Activated CD8-positive, alpha-beta memory T cell treated with anti-CD3 and anti-CD28 coated beads, Interleukin-2, amount 50 U/mL, for 48 hours (primary cell): ENCODE data around the gene PPFIA3.
A peak's percentile ranks its signal among the peaks of the same experiment; 100 is the strongest.
"Not testable (repeated sequence)": the region's sequence is repeated elsewhere in the genome, so short reads cannot be mapped to it uniquely, and the experiment has no call there.

Source experiments
- DNase-seq: peaks from one replicate; pipeline ENCODE4 v3.0.0-alpha.2; 2020

The PPFIA3 gene

DNA sequence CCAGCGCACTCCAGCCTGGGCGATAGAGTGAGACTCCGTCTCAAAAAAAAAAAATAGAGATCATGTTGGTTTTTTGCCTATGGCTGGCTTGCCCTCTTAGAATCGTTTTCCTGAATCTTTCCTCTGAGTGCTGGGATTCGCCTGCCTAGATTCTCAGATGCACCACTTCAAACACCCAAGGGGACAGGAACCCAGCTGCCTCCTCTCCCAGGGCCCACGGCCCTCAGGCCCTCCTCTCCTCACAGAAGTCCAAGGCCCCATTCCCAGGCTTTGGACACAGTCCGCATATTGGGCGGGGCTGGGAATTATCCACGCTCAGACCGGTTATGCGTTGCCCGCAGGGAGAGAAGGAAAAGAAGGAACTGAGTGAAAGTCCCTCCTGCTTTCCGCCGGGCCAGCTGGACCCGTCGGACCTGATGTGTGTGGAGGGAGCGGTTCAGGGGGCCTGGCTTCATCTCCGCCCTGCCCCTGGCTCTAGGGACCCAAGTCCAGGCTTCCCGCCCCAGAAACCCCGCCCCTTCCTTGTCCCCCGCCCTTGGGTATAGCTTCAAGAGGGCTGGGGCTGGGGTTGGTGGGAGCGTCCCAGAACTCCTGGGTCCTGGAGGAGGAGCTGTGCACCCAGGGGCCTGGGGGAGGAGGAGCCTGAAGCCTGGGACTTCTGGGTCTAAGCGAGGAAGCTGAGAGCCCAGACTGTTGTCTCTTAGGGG, 5.8 kb downstream of the PPFIA3 start:
- no peak for DNase-seq

DNA sequence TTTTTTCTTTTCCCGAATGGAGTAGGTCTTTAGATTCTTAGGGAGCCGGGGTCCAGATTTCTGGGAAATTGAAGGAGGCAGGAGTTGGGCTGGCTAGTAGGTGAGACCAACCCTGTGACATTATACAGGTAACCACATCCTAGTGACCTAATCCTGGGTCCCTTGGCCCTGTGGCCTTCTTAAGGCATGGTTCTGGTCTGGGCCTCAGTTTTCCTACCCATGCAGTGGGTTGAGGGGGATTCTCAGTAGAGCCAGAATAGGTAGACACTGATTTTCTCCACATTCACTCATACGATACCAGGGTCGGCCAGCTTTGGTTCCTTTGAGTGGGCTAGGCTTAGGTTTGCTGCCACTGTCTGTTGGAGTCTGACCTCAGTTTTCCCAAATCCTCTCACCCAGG, 7.2 kb downstream of the PPFIA3 start:
- DNase-seq = no peak

DNA sequence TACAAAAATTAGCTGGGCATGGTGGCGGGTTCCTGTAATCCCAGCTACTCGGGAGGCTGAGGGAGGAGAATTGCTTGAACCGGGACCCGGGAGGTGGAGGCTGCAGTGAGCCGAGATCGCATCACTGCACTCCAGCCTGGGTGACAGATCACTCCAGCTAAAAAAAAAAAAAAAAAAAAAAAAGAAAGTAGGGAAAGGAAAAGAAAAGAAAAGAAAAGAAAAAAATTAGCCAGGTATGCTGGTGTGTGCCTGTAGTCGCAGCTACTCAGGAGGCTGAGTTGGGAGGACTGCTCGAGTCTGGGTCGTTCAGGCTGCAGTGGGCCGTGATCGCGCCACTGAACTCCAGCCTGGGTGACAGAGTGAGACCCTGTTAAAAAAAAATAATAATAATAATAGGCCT, 7.9 kb downstream of the PPFIA3 start:
- DNase-seq = not testable (repeated sequence)

DNA sequence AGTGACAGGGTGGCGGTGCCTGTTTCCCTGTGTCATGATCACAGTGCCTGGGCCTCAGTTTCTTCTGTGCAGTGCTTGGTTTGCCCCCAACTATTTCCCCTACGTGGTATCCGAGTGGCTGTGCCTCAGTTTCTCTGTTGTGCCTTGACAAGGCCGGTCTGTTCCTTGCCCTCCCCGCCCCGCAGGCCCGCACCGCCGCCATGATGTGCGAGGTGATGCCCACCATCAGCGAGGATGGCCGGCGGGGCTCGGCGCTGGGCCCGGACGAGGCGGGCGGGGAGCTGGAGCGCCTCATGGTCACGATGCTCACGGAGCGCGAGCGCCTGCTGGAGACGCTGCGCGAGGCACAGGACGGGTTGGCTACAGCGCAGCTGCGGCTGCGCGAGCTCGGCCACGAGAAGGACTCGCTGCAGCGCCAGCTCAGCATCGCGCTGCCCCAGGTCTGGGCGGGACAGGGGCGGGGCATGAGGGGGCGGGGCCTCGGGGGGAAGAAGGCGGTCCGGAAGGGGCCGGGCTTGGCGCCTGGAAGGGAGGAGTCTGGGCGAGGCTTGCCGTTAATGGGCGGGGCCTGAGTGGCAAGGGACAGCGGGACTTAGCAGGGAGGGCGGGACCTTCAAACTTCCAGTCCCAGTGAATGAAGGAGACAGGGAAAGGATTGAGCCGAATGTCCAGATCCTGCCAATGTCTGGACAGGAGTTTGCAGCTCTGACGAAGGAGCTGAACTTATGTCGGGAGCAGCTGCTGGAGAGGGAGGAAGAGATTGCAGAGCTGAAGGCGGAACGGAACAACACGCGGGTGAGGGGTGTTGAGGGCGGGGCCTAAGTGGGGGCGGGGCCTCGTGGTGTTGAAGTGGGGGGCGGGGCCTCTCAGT, 8.6 kb downstream of the PPFIA3 start:
- peak; percentile 95 for DNase-seq

DNA sequence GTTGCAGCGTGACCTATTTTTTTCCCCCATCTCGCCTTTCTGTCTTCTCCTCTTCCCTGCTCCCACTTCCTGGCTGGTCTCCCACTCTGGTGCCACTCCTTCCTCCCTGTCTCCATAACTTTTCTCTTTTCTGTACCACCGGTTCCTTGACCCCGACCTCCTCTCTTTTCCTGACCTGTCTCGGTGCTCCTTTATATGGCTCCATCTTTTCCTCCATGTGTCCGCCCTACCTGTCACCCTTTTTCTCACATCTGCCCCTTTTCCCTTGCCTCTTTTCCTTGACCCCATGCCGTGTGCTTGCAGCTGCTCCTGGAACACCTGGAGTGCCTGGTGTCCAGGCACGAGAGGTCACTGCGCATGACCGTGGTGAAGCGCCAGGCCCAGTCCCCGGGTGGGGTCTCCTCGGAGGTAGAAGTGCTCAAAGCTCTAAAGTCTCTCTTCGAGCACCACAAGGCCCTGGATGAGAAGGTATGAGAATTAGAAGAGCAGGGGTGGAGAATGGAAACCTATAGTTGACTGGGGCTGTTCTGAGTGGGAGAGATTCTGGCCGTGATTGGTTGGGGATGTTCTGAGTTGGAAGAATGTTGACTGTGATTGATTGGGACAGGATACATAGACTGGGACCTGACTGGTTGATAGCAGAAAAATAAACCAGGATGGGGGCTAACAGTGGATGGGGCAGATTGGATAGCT, 9.3 kb downstream of the PPFIA3 start:
- DNase-seq = no peak

DNA sequence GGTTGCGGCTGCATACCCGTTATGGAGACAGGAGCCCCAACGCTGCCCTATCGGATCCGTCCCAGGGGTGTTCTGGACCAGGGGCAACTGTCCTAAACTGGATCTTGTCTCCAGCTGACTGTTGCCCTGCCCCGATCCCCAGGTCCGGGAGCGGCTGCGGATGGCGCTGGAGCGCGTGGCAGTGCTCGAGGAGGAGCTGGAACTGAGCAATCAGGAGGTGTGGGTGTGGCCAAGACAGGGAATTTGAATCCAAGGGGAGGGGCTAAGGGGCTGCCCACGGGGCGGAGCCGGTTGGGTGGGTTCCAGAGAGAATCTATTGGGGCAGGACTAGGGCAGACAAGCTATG, 9.9 kb downstream of the PPFIA3 start:
- DNase-seq = no peak

DNA sequence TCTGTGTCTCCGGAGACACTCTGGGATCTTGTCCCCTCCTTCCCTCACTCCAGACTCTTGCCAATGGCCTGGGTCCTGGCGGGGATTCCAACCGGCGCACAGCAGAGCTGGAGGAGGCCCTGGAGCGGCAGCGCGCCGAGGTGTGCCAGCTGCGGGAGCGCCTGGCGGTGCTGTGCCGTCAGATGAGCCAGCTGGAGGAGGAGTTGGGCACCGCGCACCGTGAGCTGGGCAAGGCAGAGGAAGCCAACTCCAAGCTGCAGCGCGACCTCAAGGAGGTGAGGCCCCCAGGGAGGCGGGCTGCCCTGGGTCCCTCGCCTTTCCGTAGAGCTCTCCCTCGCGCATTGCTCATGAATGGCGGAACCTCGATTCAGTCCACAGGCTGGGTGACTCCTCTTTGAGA, 11.0 kb downstream of the PPFIA3 start:
- DNase-seq = no peak

DNA sequence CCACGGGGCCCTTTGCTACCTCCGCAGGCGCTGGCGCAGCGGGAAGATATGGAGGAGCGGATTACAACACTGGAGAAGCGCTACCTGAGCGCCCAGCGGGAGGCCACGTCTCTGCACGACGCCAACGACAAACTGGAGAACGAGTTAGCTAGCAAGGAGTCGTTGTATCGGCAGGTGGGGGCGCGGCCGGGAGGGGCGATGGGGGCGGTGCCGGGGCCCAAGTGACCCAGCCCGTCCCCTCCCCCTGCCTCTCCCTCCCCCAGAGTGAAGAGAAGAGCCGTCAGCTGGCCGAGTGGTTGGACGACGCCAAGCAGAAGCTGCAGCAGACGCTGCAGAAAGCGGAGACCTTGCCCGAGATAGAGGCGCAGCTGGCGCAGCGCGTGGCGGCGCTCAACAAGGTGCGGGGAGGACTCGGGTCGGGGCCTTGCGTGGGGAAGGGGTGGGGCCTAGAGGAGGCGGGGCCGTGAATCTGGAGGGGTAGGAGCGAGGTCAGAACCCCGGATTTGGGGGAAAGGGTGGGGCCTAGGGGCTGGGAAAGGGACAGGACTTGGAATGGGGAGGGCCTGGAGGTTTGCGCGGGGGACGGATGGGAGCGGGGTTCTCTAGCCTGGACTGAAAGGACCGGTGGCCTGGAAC, 13.7 kb downstream of the PPFIA3 start:
- no peak for DNase-seq

DNA sequence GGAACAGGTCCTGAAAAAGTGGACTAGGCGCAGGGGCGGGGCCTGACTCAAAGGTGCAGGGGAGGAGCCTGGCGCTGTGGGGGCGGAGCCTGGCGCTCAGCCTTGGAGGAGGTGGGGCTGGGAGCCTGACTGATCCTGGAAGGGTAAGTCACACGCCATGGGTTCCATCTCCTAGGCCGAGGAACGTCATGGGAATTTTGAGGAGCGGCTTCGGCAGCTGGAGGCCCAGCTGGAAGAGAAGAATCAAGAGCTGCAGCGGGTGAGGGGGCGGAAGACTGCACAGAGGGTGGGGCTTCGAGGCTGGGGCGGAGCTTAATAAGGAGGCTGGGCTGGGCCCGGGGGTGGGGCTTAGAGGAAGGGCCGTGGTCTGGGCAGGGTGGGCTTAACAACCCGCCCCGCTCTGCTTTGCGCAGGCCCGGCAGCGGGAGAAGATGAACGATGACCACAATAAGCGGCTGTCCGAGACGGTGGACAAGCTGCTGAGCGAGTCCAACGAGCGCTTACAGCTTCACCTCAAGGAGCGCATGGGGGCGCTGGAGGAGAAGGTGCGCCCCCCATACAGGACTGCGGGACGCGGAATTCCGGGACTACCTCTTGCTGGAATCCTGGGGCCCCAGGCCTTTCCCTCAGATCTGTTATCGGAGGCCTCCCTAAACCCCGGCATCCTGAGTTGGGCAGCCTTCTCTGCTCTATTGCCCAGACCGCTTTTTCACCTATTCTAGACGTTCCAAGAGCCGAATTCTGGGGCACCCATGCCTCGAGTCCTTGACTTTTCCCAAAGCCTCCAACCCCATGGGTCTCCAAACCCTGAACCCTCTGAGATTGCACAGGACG, 14.5 kb downstream of the PPFIA3 start:
- DNase-seq = peak; percentile 79

DNA sequence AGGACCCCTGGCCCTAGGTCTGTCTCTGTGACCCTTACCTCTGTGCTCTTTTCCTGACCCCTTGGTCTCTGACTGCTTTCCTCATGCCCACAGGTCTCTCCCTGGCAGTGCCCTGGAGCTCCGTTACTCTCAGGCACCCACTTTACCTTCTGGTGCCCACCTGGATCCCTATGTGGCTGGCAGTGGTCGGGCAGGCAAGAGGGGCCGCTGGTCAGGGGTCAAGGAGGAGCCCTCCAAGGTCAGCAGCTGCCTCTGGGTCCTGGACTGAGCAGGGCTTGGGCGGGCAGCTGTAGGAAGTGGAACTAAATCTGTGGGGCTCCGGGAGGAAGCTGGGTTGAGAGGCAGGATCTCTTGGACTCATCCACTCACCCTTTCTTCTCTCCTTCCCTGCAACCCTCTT, 16.3 kb downstream of the PPFIA3 start:
- DNase-seq = no peak

DNA sequence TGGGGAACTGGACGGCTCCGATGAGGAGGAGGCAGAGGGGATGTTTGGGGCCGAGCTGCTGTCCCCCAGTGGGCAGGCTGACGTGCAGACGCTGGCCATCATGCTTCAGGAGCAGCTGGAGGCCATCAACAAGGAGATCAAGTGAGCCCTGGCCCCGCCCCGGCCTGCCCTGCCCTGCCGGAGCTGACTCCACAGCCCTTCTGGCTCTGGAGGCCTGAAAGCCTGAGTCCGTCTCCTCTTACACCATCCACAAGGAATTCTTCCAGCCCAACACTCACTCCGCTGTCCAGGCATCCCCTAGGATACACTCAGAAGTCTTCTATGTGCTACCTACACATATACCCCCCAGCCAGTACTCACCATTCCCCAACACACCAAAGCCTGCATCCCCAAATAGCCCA, 17.4 kb downstream of the PPFIA3 start:
- no peak for DNase-seq

DNA sequence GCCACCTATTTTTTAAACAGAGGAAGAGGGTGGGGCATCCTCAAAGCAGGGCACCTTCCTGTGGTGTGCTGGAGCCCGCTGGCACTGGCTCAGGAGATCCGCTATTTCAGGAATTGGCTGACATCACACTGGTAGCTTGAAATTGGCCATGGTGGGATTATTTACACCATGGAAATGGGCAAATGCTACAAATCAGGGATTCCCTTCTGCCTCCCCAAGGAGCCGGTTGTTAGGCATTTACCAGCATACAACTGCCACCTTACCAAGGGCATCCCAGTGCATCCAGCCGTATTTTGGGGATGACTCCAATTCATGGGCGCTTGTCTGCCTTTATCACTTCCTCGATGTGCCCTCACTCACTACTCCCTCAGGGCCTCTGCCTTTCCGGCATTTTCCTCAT, 21.6 kb downstream of the PPFIA3 start:
- no peak for DNase-seq

DNA sequence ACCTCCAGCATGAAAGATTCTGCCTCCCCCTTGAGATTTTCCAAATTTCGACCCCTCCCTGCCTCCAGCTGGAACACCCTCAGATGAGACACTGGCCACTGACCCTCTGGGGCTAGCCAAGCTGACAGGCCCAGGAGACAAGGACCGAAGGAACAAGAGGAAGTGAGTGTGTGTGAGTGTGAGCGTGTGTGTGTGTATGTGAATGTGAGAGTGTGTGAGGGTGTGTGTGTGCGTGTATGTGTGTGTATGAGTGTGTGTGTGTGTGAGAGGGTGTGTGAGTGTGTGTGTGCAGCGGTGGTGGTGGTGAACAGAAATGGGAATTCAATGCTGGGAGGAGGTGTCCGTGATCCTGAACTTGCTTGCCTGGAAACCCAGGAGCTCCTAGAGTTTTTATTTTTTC, 22.0 kb downstream of the PPFIA3 start:
- DNase-seq = no peak

DNA sequence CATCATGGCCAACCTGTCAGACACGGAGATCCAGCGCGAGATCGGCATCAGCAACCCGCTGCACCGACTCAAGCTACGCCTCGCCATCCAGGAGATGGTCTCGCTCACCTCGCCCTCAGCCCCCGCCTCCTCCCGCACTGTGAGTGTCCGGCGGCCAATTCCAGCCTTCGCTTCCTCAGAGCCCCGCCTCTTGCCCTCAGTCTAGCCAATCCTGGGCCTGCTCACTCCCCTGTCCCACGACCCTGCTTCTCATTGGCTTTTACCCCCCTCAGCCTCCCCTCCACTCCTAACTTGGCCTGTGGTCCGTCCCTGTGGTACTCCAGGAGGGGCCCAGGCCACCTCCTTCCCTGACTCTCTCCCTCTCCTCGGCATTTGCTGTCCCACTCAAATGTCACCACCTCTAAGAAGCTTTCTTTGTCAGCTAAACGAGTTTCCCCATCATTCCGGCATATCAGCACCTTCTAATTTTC, 23.6 kb downstream of the PPFIA3 start:
- DNase-seq = peak; percentile 85

DNA sequence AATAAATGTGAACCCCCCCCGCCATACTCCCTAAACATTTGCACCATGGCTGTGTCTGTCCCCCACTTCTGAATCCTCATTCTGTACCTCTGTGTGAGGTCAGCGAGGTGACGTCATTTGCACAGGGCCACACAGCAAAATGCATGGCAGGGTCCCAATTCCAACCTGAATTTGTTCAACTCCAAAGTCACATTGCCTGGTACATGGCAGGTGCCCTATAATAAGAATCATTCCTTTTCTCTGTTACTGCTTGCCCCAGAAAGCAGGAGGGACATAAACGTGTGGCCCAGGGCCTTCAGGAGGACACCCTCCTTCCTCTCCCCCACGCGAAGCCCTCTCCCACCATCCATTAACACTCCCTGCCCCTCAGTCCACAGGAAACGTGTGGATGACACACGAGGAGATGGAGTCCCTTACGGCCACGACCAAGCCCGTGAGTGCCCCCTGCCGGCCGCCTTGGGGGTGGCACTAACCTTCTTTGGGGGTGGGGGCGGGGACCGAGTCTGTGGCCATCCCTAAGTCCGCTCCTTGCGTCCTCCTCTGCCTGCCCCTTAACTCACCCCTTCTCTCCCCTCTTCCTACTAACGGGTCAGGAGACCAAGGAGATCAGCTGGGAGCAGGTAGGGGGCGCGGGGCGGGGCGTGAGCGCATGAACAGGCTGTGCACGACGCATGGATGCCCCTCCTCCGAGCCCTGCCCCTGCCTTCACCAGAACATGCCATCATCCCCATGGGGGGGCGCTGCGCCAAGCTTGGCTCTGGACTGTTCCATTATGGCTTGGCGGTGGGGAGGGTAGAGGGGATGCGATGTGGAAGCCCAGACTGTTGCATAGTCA, 26.4 kb downstream of the PPFIA3 start:
- DNase-seq = peak; percentile 97

DNA sequence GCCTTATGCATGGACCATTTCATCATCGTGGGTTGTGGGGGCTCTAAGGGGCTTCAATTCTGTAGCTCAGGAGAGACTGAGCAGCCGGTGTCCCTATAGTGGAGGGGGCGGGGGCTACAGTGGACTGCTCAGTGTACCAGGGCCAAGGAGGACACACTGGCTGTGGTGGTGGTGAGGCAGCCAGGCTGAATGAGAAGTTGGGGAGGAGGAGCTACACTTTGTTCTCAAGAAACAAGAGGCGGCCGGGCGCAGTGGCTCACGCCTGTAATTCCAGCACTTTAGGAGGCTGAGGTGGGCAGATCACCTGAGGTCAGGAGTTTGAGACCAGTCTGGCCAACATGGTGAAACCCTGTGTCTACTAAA, 27.0 kb downstream of the PPFIA3 start:
- DNase-seq = not testable (repeated sequence)

DNA sequence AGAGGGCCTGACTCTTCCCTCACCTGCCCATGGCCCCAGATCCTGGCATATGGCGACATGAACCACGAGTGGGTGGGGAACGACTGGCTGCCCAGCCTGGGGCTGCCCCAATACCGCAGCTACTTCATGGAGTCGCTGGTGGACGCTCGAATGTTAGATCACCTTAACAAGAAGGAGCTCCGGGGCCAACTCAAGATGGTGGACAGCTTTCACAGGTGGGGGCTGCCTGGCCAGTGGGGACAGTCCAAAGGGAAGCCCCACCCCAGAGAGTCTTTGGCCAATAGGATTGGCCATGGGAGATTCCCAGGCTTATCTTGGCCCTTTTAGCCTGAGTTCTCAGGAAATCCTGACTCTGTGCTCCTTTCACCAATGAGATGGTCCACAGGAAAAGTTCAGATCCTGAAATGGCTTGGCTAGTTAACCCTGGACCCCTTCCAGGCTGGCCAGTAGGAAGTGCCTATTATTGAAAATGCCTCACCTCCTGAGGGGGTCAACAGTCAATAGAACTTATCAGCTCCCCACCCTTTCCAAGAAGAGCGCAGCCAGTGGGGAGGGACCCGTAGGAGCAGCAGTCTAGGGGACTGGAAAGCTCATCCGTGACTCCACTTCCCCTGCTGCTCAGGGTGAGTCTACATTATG, 28.8 kb downstream of the PPFIA3 start:
- DNase-seq = no peak

DNA sequence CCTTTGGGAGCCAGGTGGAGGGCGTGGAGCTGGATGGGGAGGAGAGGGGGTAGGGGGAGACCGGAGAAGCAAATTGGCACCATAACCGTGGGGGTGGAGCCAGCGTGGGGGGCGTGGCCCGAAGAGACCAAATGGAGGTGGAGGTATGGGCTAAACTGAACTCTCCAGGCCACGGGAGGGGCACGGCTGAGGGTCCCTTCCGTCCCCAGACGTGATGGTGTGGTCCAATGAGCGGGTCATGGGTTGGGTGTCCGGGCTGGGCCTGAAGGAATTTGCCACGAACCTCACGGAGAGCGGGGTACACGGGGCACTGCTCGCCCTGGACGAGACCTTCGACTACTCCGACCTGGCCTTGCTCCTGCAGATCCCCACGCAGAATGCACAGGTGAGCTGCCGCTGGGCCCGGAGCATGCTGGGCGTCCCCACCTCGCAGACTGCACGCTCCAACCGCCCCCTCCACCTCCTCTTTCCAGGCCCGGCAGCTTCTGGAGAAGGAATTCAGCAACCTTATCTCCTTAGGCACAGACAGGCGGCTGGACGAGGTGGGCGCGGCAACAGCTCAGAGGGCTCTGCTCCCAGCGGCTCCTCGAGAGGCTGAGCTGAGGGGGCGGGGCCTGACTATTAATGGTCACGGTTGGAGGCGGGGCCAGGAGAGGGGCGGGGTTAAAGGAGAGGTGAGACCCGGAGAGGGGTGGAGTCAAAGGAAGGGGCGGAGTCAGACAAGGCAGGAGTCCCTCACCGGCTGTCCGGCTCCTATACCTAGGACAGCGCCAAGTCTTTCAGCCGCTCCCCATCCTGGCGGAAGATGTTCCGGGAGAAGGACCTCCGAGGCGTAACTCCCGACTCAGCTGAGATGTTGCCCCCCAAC, 29.7 kb downstream of the PPFIA3 start:
- DNase-seq = peak; percentile 90

DNA sequence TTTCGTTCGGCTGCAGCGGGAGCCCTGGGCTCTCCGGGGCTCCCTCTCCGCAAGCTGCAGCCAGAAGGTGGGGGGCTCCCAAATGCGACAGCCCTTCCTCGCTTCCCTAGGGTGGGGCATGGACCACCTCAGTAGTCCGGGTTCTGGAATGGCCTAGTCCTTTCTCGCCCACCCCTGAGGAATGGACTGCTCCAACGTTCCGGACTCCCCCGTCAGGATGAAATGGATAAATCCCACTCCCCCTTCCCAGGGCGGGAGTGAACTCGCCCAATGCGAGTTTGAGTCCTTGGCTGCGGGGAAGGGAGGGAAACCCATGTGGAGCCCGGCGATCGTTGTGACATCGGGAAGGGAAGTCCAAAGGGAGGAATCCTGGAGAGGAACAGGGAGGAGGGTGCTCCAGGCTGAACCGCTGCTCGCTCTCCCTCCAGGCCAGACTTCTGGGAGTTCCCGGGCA, 30.3 kb downstream of the PPFIA3 start:
- DNase-seq = no peak
